HG03097 (cell line): ENCODE results near the gene ZBTB21.
"Not testable (repeated sequence)": the region's sequence is repeated elsewhere in the genome, so short reads cannot be mapped to it uniquely, and the experiment has no call there.

ENCODE experiments used
- ATAC-seq: cut with Tn5 transposase; IDR thresholded peaks from one replicate; pipeline ENCODE4 v1.9.1; 2021; ENCODE audit not compliant: unreplicated experiment, low FRiP score

ZBTB21 gene

DNA sequence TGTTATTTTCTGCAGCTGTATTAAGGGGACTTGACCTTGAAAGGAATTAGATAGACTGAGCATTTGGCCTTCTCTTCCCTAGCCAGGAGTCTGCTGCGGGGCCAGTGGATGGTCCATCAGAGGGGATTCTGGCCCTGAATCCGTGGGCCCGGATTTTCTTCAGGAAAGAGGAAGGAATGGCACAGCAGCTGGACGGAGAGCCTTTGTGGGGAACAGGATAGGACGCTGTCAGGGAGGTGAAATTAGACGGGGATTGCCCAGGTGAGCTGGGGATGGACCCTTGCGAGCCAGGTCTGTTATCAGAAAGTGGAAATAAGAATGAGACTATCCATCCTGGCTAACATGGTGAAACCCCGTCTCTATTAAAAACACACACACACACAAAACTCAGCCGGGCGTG is 54.6 kb downstream of the ZBTB21 start:
- no peak for ATAC-seq

DNA sequence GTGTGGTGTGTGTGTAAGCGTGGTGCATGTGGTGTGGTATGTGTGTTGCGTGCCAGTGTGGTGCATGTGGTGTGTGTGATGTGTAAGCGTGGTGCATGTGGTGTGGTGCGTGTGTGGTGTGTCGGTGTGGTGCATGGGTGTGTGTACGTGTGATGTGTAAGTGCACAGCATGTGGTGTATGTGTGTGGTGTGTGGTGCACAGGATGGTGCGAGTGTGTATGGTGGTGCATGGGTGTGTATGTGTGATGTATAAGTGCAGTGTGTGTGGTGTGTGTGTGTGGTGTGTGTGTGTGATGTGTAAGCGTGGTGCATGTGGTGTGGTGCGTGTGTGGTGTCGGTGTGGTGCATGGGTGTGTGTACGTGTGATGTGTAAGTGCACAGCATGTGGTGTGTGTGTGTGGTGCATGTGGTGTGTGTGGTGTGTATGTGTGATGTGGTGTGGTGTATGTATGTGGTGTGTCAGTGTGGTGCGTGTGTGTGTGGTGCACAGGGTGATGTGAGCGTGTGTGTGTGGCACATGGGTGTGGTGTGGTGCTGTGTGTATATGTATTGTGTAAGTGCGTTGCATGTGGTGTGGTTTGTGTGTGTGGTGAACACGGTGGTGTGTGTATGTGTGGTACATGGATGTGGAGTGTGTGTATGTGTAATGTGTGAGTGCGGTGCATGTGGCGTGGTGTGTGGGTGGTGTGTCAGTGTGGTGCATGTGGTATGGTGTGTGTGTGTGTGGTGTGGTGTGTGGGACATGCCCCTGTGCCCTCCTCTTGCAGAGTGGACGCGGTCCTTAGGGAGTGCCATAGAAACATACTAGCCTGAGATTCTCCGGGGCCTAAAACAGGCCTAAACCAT is 55.3 kb downstream of the ZBTB21 start:
- no peak for ATAC-seq

DNA sequence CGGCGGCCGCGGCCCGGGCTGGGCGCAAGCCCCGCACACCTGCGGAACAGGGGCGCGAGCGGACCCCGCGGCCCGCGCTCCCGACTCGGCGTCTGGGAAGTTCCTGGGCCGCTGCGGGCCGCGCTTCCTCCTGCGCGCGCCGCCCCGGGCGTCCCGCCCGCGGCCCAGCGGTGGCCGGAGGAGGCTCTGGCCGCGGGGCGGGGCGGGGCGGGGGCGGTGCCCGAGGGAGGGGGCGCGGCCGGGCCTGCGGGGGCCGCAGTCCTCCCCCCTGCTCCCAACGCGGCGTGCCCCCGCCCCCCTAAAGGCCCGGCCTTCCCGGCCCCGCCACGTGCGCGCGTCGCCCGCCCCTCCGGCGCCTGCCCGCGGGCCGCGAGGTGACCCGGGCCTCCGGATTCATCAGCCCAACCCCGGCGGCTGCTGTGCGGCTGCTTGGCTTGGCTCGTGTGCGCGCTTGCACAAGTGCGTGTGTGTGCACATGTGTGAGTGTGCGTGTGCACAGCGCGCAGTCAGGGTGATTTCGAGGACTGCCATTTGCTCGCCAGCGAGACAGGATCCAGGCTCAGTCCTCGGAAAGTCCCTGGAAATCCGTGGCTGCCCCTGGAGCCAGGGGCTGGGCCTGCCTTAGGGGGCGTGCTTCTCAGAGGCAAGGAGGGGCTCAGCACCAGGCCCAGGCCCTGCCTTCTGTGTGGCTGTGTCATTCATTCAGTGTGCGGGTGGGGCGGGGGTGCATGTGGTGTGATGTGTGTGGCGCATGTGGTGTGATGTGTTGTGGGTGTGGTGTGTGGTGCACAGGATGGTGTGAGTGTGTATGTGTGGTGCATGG is 56.1 kb downstream of the ZBTB21 start, which contains the start of gene C2CD2:
Gene C2CD2 (minus strand): TSS at position 188 of the 823 bp plus-strand sequence. CDS start 370 bp downstream, outside the sequence.
- peak; percentile 44 for ATAC-seq

DNA sequence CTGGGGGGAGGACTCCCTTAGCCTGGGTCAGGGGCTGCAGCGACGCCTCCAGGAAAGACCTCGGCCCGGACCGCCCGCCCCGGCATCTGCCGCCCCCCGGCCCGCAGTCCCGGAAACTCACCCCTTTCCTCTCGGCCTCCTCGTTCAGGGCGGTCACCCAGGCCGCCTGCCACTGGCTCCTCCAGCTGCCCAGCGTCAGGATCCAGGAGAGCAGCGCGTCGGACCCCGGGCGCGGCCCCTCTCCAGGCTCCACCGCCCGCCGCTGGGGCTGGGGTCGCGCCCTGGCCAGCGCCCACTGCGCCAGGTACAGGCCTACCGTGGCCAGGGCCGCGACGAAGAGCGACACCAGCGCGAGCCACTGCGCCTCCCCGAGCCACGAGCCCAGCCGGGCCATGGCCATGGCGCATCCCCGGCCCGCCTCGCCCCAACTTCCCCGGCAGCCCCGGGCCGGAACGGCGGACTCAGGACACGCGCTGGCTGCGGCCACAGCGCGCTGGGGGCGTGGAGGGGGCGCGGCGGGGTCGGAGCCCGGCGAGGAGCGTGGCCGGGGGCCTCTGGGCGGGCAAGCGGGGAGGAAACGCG is 56.8 kb downstream of the ZBTB21 start:
- peak; percentile 26 for ATAC-seq

DNA sequence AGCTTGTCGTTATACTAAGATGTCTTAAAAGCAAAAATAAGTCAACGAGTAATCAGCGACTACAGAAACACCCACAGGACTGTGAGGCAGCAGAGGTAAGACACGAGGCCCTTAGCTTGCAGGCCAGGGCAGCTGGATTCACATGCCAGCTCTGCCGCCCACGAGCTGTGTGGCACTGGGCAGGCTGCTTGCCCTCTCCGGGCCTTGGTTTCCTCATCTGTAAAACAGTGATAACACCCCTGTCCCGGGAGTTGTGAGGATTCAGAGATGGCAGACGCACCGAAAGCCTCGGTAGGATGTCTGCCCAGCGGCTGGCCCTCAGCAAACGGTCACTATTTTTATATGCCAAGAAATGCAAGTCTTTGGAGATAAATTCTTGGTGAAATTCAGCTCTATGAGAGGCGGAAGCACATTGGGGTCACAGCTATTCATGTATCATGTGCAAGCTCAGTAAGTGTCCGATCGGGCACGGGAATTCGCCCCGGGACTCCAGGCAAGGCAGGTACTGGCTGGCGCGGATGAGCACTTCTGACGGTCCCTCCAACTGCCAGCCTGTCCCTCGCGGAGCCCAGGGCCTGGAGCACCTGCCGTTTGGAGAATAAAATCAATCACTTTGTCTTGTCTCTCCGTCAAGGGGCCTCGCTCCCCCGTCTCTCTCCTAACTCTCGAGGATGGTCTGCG is 57.5 kb downstream of the ZBTB21 start:
- no peak for ATAC-seq

DNA sequence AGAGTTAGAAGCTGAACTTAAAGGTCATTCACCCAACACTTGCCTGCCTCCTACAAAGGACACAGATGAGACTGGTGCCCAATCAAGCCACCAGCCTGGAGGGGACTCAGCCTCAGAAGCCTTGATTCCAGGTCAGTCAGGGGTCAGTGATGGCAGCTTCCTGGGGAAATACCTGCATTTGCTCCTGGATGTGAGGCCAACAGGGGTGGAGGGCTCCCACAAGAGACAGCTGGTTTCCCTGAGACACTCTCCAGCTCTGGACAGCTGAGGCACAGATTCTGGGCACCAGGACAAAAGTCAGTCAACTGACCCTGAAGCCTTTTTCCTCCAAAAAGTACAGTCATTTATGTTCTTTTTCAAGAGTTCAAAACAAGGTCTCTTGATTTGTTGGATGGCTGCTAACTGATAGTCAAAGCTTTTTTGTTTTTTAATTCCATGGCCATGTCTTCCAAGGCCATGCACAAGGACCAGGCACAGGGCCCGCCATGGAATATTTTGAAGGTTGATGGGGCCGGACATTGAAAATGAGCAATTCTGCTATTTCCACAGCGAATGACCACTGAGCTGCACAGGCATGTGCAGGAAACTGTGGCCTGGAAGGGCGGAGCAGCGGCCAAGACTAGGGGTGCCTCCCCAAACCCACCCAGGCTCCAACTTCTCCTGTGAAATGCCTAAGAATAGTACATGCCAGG is 58.1 kb downstream of the ZBTB21 start:
- no peak for ATAC-seq

DNA sequence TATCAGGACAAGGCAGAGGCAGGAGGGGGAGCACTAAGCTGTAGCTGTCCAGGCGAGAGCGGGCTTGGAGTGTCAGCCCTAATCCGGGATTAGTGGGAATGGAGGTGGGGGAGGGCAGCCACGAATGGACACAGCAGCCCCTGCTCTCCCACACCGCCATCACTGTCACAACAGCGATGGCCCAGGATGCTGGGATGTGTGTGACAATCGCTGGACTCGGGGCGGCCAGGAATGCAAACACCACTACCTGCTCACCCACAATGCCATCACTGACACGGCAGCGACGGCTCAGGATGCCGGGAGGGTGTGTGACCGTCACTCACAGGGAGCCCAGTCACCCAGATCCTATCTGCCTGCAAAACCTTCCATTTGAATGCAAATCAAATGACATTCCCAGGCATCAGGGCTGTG is 59.2 kb downstream of the ZBTB21 start:
- no peak for ATAC-seq

DNA sequence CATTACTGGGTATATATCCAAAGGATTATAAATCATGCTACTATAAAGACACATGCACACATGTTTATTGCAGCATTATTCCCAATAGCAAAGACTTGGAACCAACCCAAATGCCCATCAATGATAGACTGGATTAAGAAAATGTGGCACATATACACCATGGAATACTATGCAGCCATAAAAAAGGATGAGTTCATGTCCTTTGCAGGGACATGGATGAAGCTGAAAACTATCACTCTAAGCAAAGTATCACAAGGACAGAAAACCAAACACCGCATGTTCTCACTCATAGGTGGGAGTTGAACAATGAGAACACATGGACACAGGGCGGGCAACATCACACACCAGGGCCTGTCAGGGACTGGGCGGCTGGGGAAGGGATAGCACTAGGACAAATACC is 60.5 kb downstream of the ZBTB21 start:
- ATAC-seq, result not testable (repeated sequence)

DNA sequence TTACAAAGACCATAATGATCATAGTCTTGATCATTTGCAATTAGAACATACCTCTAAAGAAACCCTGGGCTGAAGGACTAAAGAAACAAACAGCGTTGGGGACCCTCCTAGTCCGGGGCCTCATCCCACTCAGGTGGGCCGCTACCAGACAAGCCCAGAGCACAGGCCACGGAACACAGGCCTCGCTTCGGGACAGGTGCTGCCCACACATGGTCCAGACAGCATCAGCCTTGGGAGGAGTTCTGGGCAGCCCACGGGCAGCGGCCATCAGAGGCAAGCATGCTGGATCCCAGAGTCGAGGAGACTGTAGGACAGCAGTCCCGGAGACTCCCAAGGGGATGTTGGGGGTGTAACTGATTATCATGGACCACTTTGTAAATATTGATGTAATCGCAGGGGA is 61.3 kb downstream of the ZBTB21 start:
- no peak for ATAC-seq

DNA sequence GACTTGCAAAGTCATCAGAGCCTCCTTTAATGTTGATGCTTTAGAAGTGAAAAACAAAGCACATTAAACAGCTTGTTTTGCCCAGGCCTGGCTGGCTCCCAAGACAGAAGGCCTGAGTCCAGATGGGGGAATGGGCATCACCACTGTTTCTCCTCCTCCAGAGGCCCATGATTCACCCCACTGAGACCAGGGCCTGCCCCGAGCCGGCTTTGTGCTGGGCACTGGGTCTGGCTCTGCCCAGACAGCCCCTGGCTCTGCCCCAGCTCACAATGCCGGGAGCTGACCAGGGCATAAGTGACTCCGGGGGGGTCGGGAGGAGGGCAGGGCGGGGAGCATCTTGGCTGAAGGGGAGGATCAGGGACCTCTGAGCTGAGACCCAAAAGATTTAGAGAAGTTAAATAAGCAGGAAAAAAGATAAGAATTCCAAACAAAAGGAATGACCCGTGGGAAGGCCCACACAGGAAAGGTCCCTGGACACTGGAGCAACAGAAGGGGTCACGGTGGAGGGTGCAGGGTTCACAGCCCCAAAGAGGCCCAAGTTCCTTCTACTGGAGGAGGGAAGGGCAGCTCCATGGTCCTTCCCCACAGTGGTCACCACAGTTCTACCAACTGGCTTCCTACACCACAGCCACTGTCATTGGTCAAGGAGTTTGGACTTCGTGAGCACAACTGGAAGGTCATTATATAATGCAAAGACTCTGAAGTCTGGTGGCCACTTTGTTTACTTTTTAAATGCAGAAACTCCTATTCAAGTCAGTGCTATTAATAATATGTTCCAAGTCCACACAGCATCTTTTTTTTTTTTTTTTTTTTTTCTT is 61.9 kb downstream of the ZBTB21 start:
- no peak for ATAC-seq

DNA sequence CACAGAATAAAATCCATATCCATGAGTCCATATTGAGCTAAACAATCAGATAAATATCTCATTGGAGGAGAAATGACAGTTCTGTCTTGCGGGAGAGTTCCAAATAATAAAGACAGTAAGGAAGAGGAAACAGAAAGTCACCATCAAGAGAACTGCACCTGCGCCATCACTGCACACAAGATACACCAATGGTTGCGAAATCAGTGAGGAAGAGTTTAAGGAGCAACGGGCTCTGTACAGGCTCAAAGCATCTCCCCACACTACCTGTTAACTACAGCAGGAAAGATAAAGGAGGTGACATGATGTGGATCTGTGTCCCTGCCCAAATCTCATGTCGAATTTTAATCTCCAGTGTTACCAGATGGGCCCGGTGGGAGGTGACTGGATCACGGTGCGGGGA is 64.2 kb downstream of the ZBTB21 start:
- no peak for ATAC-seq

DNA sequence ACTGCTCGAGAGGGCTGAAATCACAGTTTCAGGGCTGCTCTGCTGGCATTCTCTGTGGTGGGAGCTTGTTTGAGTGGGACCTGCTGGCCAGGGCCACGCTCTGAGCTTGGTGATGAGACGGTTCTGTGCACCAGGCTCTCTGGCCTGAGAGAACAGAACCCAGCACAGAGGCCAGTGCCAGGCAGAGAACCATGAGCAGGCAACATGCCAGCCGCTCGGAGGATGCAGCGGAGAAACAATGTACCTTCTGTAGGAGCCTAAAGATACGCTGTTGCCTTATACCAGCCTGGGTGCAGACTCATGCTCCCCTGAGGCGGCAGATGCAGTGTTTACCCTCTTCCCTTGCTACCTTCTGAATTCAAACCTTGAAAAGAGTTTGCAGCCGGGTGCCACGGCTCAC is 66.3 kb downstream of the ZBTB21 start:
- no peak for ATAC-seq

DNA sequence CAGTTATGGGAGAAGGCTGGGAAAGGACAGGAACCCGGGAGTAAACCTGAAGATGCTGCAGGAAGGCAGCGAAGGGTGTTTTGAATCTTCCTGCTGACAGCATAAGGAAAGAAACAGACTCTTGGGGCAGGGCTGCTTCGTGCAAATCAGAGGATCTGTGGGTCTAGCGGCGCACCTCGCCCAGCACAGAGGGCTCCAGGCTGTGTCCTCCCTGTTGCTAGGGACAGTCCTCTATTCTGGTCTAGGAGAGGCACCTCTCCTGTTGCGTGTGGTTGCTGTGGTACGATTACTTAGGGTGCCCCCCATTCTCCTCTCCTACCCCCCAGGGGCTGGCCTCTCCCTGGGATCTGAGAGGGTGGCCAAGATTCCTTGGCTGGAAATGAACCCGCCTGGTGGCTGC is 67.7 kb downstream of the ZBTB21 start:
- ATAC-seq, result no peak

DNA sequence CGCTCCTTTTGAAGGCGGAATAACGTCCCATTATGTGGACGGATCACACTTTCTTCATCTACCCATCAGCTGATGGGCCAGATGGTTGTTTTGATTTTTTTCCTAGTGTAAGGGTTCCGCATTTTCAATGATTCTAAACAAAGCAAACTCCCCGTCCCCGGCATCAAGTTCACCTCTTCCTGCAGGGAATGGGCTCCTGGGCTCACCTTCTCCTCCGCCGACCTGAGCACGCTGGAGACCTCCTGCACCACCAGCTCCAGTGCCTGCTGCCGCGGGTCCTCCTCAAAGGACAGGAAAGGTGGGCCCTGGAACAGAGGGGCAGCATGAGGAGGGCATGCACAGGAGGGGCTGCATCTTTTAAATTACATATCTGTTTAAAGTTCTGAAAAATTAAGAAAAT is 68.2 kb downstream of the ZBTB21 start:
- no peak for ATAC-seq

DNA sequence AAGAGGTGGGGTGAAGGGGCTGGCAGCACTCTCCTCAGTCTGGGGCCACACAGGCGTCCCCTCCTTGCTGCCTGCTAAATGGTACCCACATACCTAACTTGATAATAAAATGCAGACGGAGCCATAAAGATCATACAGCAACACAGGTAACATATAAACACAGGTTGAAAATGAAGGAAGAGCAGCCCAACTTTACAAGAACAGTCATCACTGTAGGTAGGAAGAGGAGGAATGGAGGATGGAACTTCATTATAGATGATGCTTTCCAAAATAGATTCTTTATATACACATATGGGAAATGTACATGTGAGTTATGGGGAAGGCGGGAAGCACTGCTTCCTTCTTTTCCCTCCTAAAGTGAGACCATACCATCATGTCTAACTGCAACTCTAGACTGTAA is 69.7 kb downstream of the ZBTB21 start:
- no peak for ATAC-seq

DNA sequence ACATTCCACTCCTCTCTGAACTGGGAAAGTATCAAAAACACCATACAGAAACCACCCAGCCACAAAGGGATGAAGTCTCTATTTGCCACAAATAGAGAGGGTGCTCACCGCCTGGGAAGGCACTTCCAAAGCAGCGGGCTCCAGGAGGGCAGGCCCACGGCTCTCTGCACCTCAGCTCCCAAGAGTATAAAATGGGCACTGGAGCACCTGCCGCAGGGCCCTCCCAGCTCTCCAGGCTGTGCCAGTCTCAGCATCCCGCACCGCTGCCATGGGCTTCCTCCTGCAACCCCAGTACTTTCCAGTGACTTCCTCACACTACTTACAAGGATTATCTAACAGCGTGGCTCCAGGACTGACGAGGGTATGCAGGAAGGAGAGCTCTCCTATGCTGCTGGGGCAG is 70.8 kb downstream of the ZBTB21 start:
- no peak for ATAC-seq
